ENCODE results near the gene IL17C.

IL17C gene

DNA sequence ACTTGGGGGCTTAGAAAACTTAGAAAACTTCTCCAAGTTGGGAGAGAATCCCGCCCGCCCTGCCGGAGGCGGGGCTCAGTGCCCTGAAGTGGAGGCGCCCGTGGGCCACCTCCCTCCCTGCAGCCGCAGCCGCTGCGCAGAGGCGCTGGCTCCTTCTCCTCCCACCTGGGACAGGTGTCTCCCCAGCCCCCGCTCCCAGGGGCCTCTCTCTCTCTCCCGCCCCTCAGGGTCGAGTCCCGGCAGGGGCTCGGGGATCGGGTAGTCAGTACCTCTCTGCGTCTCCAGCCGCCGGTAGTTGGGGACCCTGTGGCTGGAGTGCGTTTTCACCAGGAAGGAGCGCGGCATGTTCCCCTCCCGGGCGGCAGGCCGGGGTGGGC is 47.7 kb downstream of the IL17C start:
- Histone ChIP-seq H3K27me3 (replicated peaks; ENCODE audit: control insufficient read depth, insufficient read depth, low read length) (peaks cover 1% of the 10 kb centered on the region; the same call in 1 of the 2 replicates), H3K36me3 (ENCODE audit: control insufficient read depth, insufficient read depth, low read length) (no peaks in the 10 kb centered on the region), H3K4me3 (replicated peaks; ENCODE audit: low read depth, low read length) (peak overlapping the region; percentile 81)
- DNase-seq (ENCODE audit: extremely low read depth, insufficient read length), result no peak
- TF ChIP-seq, protein P1, sequence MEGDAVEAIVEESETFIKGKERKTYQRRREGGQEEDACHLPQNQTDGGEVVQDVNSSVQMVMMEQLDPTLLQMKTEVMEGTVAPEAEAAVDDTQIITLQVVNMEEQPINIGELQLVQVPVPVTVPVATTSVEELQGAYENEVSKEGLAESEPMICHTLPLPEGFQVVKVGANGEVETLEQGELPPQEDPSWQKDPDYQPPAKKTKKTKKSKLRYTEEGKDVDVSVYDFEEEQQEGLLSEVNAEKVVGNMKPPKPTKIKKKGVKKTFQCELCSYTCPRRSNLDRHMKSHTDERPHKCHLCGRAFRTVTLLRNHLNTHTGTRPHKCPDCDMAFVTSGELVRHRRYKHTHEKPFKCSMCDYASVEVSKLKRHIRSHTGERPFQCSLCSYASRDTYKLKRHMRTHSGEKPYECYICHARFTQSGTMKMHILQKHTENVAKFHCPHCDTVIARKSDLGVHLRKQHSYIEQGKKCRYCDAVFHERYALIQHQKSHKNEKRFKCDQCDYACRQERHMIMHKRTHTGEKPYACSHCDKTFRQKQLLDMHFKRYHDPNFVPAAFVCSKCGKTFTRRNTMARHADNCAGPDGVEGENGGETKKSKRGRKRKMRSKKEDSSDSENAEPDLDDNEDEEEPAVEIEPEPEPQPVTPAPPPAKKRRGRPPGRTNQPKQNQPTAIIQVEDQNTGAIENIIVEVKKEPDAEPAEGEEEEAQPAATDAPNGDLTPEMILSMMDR (IDR thresholded peaks at IDR 0.05; ENCODE audit: insufficient read depth, low read length, poor library complexity, severe bottlenecking), result no peak

DNA sequence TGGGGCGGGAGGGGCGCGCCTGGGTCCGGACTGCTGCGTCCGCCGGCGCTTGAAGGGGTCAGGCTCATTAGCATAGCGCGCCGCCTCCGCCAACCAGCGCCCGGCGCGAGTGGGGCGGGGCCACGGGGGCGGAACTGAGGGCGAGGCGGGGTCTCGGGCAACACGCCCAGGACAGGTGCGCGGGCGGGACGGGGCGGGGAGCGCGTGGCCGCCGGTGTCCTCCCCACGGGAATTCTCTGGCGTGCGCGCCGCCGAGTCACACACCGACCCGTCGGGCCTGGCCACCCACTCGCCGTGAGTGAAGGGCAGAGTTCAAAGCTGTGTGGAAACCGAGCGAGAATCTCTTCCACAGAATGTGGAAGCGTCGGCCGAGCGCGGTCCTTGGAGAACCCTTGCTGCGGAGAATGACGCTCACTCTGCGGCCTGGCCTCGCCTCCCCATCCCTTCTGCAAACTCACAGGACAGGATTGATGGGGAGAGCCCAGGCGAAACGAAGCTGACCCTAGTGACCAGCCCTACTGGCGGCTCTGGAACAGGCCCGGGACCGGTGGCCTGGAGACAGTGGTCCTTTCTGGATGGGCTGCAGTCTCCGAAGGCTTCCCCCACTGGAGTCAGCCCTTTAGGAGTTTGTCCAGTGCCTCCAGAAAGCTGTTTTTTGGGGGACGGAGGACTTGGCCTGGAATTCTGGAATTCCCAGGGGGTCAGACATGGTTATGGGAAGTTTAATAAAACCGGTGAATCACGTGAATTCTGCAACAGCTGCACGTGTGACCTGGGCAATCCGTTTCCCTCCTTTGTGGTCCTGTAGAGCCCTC is 48.3 kb downstream of the IL17C start, which contains the start of gene SNAI3:
TSS of gene SNAI3 (minus strand) at position 69 of the 815 bp plus-strand sequence. CDS start 101 bp downstream, outside the sequence.
- TF ChIP-seq, protein P1 (IDR thresholded peaks at IDR 0.05; ENCODE audit: insufficient read depth, low read length, poor library complexity, severe bottlenecking), result no peak
- H3K36me3 ChIP-seq (ENCODE audit: control insufficient read depth, insufficient read depth, low read length), result no peaks in the 10 kb centered on the region
- H3K4me3 ChIP-seq (replicated peaks; ENCODE audit: low read depth, low read length), result peak within 1 kb of the TSS; percentile 81
- peak; percentile 90 for DNase-seq (ENCODE audit: extremely low read depth, insufficient read length)
- peaks cover 1% of the 10 kb centered on the region; the same call in 1 of the 2 replicates for H3K27me3 ChIP-seq (replicated peaks; ENCODE audit: control insufficient read depth, insufficient read depth, low read length)

DNA sequence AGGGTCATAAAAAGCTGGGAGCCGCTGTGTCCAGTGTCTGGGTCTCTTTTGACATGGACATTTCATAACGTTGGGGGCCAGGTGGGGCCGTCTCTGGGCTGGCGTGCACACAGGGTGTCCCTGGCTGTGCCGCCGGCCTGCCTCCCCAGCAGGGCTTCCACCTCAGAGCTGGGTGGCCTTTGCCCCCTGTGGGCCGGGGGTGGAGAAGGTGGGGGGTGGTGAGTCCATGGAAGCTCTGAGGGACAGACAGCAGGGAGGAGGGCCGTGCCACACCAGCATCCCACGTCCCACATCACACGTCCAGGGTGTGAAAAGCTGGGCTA is 48.8 kb downstream of the IL17C start:
- no peak for DNase-seq (ENCODE audit: extremely low read depth, insufficient read length)
- no peaks in the 10 kb centered on the region for H3K36me3 ChIP-seq (ENCODE audit: control insufficient read depth, insufficient read depth, low read length)
- peaks cover 1% of the 10 kb centered on the region; the same call in 1 of the 2 replicates for H3K27me3 ChIP-seq (replicated peaks; ENCODE audit: control insufficient read depth, insufficient read depth, low read length)
- no peak overlapping the region for H3K4me3 ChIP-seq (replicated peaks; ENCODE audit: low read depth, low read length)
- TF ChIP-seq, protein P1 (IDR thresholded peaks at IDR 0.05; ENCODE audit: insufficient read depth, low read length, poor library complexity, severe bottlenecking), result no peak

DNA sequence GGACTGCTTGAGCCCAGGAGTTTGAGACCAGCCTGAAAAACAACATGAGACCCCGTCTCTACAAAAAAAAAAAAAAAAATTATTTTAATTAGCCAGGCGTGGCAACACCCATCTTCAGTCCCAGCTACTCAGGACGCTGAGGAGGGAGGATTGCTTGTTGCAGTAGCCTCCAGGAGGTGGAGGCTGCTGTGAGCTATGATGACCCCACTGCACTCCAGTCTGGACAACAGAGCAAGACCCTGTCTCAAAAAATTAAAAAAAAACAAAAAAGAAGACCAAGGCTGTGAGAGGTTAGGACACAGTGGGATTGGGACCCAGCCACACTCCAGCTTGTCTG is 49.3 kb downstream of the IL17C start:
- TF ChIP-seq, protein P1 (IDR thresholded peaks at IDR 0.05; ENCODE audit: insufficient read depth, low read length, poor library complexity, severe bottlenecking), result no peak

DNA sequence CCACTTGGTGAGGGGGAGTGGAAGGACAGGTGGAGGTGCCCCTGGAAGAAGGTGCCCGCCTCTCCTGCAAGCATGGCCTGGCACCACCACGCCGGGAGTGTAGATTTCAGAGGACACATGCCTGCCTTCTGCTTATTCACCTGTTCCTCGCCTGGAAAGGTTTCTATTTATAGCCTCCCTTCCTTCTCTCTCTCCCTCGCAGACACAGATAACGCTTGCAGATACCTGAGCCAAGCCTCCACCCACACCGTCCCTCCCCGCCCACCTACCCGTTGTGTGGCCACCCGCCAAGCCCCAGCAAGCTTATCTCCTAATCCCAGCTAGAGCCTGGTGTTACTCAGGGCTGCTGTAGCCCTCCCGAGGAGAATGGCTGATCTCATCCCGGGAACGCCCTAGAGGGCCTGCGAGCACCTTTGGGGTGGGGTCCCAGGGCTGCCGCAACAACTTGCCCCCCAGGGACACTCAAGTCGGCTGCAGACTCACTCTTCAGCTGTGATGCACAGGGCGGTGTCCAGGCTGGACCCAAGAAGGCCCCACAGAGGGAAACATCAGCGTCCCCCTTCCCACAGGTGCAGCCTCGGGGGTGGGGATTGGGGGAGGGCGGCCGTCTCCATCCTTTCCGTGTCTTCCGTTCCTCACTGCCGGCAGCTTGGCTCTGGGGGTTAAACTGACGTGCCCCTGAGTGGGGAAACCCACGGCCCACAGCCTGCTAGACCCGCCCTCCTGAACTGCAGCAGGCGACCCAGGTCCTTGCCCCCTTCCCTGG is 49.8 kb downstream of the IL17C start:
- DNase-seq (ENCODE audit: extremely low read depth, insufficient read length), result no peak

More for the DNA sequence above, 49.3 kb downstream of the IL17C start:
- no peak for DNase-seq (ENCODE audit: extremely low read depth, insufficient read length)
- H3K36me3 ChIP-seq (ENCODE audit: control insufficient read depth, insufficient read depth, low read length), result no peaks in the 10 kb centered on the region
- H3K4me3 ChIP-seq (replicated peaks; ENCODE audit: low read depth, low read length), result no peak overlapping the region
- peaks cover 1% of the 10 kb centered on the region; the same call in 1 of the 2 replicates for H3K27me3 ChIP-seq (replicated peaks; ENCODE audit: control insufficient read depth, insufficient read depth, low read length)

More for the DNA sequence above, 49.8 kb downstream of the IL17C start:
- H3K36me3 ChIP-seq (ENCODE audit: control insufficient read depth, insufficient read depth, low read length), result no peaks in the 10 kb centered on the region
- TF ChIP-seq, protein P1 (IDR thresholded peaks at IDR 0.05; ENCODE audit: insufficient read depth, low read length, poor library complexity, severe bottlenecking), result no peak
- peaks cover 1% of the 10 kb centered on the region; the same call in 1 of the 2 replicates for H3K27me3 ChIP-seq (replicated peaks; ENCODE audit: control insufficient read depth, insufficient read depth, low read length)
- H3K4me3 ChIP-seq (replicated peaks; ENCODE audit: low read depth, low read length), result no peak overlapping the region

Data from GM06990 (cell line).